Left hindlimb (tissue), 1 donor: ENCODE data around the gene PAFAH2.
A peak's percentile ranks its signal among the peaks of the same experiment; 100 is the strongest.

ENCODE experiments used
- DNase-seq: peaks from one replicate; pipeline ENCODE4 v3.0.0-alpha.2; 2018

Gene PAFAH2

DNA sequence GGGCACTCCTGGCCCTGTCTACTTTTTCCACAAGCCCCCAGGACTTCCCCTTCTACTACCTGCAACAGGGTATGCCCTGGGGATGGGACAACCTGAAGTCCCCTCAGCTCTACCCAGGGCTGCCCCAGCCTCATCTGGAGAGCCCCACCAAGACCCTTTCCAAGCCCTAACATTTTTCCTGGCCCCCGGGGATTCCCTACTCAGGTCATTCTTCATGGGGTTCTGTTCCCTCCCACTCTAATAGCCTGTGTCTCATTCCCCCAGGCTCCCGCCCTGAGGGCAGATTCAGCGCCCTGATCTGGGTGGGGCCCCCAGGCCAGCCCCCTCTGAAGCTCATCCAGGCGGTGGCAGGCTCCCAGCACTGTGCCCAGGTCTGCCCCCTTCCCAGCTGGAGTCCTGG lies 33.3 kb upstream of the PAFAH2 start:
- DNase-seq, result no peak

DNA sequence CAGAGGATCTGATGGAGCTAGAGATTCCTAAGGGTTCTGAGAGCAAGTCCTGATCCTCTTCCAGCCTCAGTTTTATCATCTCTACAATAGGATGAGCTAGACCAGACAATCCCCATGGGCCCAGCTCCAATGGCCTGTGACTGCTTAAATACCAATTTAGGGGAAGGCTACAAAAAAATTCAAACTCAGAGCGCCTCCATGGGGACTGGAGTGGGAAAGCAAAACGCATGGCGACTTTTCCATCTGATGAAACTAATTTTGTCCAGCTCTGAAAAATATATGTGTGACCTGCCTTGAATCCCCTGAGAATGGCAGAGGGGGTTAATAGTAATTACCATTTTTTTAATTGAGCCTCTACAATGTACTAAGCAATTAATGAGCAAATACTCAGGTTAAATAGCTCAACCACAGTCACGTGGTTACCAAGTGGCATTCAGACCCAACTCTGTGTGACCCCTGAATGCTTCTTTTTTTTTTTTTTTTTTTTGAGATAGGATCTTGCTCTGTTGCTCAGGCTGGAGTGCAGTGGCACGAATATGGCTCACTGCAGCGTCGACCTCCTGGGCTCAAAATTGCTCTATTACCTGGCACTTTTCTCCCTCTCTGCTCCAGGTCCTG lies 32.1 kb upstream of the PAFAH2 start:
- DNase-seq, result no peak

GRCh38 chr1:26029054-26029863 lies 31.4 kb upstream of the PAFAH2 start:
- no peak for DNase-seq

- peak; percentile 70 for DNase-seq
These were observed 30.7 kb upstream of the PAFAH2 start for GRCh38 chr1:26028490-26028980.

DNA sequence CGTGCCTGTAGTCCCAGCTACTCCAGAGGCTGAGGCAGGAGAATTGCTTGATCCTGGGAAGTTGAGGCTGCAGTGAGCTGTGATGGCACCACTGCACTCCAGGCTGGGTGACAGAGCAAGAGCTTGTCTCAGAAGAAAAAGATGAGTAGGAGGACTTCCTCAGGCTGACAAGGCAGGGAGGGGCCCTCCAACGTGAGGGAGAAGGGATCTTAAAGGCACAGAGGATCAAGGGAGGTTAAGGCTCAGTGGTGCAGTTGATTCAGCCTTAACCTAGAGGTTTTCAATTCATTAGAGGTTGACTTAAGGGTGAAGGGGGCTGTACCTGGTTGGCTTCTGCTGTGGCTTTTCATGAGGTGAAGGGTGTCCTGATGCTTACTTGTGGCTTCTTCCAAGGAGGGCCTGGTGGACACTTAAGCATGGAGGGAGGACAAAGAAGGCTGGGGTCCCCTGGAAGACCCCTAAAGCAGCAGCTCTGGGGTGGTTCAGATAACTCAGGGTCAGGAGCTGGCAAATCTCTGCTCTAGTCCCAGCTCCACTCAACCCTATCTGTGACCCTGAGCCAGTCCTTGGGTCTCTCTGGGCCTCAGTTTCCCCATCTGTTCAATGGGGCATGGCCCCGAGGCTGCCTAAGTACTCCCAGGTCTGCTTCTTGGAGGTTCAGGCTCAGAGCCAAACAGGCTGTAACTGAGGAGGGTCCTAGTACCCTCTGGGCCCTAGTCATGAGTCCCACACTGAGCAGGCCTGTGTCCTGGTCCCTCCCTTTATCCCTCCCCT lies 30.0 kb upstream of the PAFAH2 start:
- DNase-seq, result no peak

DNA sequence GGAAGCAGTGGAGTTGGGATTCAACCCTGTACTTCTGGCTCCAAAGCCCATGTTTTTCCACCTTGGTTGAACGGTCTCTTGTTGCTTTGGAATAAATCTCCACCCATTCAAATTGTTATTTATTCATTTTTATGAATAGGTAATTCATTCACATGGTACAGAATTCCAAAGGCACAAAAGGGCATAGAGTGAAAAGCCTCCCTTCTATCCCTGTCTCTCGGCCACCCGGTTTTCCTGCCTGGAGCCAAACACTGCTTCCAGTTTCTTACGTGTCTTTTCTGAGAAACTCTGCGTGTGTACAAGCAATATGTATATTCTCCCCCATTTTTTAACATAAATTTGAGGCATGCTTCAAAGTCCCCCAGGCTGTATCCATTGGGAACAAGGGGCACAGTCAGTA lies 27.7 kb upstream of the PAFAH2 start:
- DNase-seq, result no peak

DNA sequence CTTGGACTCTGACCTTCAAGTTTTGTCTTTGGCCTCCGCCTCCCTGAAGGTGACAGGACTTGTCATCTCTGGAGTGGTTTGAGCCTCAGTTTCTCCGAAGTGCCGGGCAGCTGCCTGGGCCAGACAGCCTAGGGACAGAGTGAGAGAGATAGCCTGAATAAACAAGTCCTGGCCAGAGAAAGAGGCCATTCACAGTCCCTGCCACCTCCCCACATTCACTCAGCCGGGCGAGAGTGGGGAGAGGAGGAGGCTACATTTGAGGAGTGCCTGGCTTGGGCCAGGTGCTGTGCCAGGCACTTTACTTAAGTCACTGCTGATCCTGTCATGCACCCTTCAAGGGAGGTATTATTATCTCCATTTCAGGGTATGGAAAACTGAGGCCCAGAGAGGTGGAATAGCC lies 27.2 kb upstream of the PAFAH2 start:
- DNase-seq, result no peak

DNA sequence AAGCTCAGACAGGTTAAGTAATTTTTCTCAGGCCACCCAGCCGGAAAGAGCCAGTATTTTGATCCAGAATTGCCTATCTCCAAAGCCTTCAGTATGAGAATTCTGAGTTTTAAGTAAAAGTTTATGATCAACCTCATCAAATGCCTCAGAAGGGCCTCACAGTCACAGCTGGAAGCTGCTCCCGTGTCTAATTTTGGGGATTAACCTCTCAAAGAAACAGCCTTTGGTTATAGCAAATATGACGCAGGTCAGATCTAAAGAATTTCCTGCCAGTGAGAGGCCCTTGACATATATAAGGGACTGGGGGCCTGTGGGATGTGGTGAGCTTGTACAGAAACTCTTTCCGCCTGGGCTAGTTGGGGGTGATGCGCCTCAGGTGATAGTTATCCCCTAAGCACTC lies 26.0 kb upstream of the PAFAH2 start:
- no peak for DNase-seq

DNA sequence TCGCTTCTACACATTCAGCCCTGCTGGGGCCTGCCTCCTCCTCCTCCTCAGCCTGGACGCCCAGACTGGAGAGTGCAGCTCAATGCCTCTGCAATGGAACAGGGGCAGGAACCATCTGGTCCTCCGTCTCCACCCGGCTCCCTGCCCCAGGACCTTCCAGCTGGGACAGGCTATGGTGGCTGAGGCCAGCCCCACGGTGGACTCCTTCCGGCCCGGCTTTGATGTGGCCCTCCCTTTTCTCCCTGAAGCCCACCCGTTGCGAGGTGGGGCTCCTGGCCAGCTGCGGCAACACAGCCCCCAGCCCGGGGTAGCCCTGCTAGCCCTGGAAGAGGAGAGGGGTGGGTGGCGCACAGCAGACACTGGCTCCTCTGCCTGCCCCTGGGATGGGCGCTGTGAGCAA lies 25.1 kb upstream of the PAFAH2 start:
- DNase-seq, result no peak

DNA sequence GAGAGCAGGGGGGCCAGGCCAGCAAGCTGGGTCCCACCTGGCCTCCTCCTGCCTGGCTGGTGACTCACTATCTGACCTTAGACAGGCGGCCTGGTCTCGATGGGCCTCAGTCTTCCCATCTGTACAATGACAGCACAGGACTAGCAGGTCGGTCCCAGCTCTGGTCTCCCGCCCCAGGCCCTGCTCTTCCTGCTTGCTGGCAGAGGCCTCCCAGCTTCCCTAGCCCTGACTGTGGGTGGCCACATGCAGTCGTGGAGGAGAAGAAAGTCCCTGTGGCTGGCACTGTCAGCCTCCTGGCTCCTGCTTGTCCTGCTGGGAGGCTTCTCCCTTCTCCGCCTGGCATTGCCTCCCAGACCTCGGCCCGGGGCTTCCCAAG lies 24.5 kb upstream of the PAFAH2 start:
- no peak for DNase-seq

DNA sequence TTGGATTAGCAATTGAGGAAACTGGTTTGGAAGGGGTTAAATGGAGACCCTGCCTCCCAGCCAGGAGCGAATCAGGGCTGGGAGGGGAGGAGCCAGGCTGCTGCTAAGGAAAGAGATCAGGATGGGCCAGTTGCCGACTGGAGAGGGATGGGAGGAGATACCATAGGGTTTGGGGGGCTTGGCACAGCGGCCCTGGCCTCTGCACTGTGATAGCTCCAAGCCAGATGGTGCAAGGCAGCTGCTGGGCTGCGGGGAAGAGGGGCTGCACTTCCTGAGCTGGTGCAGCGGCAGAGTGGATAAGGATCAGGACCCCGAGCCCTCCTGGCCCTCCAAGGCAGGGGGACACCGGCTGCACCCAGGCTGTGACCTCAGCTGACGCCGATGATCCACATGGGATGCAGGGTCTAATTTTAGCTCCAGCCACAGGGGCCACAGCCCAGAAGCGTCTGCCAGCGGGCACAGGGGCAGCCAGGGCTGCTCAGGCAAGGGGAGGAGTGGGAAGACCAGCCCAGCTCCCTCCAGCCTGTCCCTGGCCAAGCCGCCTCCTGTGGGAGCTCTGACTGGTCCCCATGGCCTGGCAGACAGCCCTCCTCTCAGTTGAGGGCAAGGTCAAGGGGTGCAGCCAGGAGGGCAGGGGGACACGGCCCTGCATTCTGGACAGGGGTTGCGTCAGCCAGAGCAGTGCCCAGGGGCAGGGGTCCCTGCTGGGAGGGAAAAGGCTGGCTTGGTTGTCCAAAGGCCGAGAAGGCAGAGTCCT lies 24.0 kb upstream of the PAFAH2 start, which contains the start of gene EXTL1:
Gene EXTL1, plus strand, starts transcription at position 129 of the 757 bp plus-strand sequence. CDS start 872 bp downstream, outside the sequence.
- DNase-seq, result peak; percentile 88

DNA sequence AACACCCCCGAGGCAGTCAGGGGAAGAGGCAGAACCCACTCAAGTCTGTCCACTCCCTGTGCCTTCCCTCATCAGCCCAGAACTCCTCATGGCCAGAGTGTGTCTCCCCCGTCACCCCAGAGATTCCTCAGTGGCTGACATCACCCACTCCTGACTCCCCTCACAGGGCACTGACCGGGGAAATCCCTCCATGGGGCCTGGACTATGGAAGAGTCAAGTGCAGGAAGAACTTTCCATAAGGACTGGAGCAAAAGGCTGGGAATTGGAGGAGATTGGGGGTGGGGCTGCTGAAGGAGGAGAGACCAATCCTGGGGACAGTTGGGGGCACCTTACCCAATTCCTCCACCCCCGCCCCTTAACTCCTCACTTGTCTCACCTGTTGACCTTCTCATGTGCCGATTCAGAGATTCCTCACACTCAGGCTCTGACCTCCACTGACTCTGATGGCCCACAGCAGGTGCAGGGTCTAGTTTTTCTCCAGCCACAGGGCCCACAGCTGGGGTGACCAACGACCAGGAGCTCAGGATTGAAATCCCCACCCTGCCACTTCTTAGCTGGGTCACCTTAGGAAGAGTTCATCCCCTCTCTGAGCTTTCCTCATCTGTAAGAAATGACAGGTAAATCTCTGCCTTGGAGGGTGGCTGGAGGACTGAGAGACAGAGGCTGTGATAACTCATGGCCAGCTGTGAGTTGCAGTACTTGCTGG lies 23.2 kb upstream of the PAFAH2 start:
- no peak for DNase-seq

- no peak for DNase-seq
These were observed 22.5 kb upstream of the PAFAH2 start for GRCh38 chr1:26020330-26020768.

GRCh38 chr1:26019641-26020315 lies 21.9 kb upstream of the PAFAH2 start:
- no peak for DNase-seq

DNA sequence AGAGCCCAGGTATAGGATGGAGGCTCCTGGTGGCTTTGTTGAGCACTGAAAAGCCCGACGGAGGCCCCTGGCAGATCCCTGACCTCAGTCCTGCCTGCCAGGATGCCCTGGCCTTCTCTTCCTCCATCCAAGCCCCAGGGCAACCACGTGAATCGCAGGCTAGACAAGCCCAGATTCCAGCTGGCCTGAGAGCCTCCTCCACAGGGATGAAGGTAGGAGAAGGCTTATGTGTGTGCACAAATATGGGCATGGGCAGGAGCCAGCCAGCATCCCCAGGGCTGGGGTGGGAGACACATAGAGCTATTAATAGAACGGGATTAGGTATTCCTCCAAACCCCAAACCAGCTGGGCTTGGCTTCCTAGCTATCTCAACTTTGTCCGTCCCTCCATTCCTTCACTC lies 19.7 kb upstream of the PAFAH2 start:
- DNase-seq, result no peak

GRCh38 chr1:26016953-26017545 lies 19.2 kb upstream of the PAFAH2 start:
- DNase-seq, result no peak

- no peak for DNase-seq
These were observed 18.5 kb upstream of the PAFAH2 start for GRCh38 chr1:26016258-26016952.

DNA sequence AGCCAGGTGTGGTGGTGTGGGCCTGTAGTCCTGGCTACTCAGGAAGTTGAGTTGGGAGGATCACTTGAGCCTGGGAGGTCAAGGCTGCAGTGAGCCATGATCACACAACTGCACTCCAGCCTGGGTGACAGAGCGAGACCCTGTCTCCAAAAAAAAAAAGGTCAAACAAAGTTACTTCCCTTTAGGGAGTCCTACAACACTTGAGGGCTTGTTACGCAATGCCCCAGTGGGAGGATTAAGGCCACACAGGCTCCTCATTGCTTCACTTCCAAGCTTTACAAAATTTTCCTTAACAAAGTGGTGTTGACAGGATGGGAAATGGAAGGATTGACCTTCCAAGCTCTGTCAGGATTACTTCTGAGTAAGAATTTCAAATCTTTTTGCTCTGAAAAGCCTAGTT lies 17.5 kb upstream of the PAFAH2 start:
- DNase-seq, result no peak

GRCh38 chr1:26014179-26014578 lies 16.3 kb upstream of the PAFAH2 start:
- DNase-seq, result no peak

GRCh38 chr1:26012864-26013263 lies 15.0 kb upstream of the PAFAH2 start:
- no peak for DNase-seq
